Measurements from ENCODE around the gene TELO2.

The TELO2 gene

DNA sequence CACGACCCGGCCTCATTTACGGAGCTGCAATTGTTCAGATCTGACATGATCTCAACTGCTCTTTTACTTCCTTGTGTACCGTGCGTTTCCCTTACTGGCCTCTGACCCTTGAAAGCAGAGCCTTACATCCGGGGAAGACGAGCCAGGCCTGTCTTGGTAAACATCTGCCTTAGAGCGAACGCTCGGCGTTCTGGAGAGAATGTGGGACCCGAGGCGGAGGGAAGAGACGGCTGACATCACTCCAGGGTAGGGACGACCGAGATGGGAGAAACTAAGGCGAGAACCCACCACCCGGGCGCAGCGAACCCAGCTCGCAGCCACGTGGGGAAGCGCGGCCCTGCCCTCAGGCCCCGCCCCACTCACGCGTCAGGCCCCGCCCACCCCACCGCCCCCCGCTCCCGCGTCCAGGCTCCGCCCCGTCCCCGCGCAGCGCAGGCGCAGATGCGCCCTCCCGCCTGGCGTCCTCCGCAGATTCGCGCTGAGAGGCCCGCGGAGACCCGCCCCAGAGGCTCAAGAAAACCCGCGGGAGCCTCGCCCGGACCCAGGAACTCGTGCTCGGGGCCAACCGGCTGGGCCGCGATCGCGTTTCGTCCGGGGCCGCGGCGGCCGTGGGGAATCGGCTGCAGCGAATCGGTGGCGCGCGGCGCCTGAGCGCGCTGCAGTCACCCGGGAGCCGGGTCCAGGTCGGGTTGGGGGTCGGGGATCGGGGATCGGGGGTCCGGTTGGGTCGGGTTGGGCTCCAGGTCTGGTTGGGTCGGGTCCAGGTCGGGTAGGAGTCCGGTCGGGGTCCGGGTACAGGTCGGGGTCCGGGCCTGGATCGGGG lies at the start of gene TELO2:
Gene TELO2, plus strand, starts transcription at position 438 of the 823 bp plus-strand sequence. CDS start 922 bp downstream, outside the sequence.
- DNase-seq = peak in 1 of 2 experiments; percentile 71

DNA sequence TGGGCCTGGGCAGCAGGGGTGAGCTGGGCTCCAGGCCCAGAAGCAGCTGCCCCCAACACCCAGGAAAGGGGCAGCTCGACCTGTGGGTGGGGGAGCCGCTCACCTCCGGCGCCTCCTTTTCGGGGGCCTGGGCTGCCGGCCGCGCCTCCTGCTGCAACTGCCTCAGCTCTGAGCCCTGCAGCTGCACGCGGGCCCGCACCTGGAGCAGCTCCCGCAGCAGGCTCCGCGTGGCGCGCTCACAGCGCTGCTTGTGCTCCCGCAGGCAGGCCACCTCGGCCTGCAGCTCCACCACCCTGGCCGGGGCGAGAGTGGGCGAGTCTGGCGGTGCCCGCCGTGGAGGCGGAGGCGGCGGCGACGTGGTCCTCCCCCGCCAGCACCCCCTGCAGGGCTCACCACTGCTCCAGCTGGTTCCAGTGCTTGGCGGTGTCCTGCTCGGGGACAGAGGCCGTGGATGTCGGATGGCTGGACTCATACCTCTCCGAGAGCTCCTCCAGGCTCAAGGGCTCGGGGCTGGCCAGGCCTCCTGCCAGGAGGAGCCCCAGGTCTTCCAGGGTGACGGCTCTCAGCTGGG lies 49.7 kb upstream of the TELO2 start:
- no peak for DNase-seq

GRCh38 chr16:1443980-1444729 lies 49.0 kb upstream of the TELO2 start, which contains the start of gene CCDC154:
Gene CCDC154, minus strand, starts transcription at chr16:1444556. Its CDS starts 234 bp downstream, at chr16:1444322.
- DNase-seq = no peak

GRCh38 chr16:1444730-1445517 lies 48.2 kb upstream of the TELO2 start:
- no peak for DNase-seq

DNA sequence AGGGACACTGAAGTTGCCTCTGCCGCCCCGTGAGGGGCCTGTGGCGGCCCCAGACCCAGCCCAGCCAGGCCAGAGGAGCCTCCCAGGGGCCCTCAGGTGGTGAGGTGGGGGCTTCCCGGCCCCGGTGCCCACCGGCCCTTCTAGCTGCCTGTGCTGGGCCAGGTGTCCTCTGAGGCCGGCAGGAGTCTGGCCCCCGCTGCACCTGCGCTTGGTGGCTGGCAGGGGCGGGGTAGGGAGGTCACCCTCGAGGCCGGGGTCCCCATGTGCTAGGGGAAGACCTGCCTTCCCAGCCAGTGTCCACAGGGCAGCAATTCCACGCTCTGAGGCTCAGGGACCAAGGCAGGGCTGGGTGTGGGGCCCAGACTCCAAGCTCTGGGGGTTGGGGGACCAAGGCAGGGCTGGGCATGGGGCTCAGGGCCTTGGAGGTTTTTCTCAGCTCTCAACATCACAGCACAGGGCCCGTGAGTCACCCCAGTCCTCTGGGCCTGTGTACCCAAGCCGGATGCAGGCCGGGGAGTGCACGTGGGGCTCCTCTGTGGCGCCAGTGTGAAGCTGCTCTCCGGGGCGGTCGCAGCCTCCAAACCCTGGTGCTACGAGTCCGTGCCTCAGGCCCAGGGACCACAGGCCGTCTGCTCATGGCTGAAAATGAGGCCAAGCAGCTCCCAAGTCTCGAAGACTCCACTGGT lies 47.5 kb upstream of the TELO2 start:
- no peak for DNase-seq

DNA sequence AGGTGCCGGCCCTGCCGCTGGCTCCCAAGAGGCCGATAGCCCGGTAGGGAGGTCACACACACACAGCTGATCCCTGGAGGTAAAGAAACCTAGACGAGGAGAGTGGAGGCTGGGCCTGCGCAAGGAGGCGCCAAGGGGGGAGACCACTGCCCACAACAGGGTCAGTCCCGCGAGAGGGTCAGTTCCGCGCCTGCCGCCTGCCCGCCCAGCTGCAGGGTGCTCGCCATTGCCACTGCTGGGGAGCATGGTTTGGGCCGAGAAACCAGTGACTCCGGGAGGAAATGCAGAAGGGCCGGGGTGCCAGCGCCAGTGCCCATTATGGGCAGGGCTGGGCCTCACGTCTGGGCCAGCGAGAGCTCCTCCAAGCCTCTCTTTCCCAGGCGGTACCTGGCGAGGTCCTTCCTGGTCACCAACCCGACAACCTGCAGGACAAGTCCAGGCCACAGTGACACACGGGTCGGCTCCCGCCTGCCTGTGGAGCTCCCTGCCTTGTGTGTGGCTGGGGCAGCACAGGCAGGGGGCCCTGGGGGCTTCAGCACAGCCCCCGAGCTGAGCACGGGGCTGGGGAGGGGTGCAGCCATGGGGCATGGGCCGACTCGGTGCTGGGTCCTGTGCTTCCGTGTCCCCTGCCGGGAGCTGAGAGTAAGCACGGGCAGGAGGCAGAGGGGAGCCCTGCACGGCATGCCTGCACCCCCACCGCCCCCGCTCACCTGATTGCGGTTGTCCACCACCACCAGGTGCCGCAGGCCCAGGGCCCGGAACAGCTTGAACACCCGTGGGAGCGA lies 46.7 kb upstream of the TELO2 start:
- DNase-seq = no peak

DNA sequence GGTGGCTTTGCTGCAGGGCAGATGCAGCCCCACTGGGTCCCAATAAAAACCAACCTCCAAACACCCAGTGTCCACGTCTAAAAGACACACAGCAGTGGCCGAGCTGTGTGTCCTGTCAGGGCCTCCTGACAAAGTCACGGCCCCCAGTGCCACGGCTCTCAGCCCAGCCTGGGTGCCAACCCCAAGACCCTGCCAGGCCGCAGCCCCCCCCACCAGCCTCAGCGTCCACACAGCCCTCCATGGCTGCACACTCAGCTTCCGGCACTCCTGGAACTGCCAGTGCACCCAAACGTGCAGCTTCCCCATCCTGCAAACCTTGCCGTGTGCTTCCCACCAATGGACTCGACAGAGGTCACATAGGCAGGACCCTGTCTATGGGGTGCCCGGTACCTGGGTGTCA lies 45.2 kb upstream of the TELO2 start:
- no peak for DNase-seq

GRCh38 chr16:1448536-1449116 lies 44.5 kb upstream of the TELO2 start:
- no peak for DNase-seq

DNA sequence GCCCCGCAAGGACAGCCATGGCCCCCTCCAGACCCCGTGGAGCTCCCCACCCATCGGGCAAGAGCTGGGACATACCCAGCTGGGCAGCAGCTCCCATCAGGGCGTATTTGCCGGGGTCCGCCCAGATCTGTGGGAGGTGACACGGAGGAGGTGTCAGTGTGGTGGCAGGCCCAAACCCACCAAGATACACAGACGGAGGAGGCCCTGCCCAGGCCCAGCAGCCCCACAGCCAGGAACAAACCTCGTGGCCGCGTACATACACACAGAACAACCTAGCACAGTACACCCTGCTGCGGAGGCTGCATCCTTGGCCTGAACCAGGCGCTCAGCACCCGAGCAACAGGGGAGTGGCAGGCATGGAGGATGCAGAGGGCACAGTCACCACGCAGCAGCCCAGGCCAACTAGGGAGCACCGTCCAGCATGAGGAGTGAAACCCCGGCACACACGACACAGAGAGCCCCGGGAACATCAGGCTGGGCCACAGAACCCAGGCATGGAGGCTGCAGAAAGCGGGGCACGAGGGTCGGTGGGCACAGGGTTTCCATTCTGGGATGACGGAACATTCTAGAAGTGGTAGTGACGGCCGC lies 43.9 kb upstream of the TELO2 start:
- no peak for DNase-seq

DNA sequence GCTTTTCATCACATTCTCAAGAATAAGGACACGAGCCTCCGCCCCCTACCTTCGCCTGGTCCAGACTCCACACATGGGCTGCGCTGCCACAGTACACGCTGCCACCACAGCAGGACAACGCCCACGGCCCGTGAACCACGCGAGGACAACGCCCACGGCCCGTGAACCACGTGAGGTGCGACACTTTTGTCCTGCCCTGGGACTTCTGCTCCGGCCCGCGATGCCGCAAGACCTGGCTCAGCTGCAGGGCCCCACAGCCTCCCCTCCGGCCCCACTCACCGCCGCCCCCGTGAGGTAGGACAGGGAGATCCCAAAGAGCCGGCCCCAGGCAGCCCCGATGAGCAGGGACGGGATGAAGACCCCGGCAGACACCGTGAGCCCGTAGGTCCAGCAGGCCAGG lies 42.9 kb upstream of the TELO2 start:
- DNase-seq = no peak

DNA sequence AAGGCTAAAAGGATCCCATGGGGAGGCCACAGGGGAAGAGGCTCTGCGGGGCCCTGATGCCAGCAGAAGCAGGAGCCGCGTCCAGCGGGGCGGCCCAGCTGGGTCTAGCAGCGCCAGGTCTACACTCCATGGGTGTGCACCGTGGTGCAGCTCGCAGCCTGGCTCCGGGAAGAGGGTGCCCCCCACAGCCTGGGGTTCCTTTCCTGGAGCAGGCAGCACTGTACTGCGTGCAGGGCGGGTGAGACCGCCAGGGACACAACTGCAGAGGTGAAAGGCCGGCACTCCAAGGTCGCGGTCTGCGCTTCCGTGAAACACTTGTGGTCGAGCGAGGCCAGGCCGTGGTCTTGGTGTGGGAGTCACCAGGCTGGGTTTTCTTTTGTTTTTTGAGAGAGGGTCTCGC lies 42.3 kb upstream of the TELO2 start:
- no peak for DNase-seq

- no peak for DNase-seq
Measured at GRCh38 chr16:1451702-1452392, 41.3 kb upstream of the TELO2 start.

DNA sequence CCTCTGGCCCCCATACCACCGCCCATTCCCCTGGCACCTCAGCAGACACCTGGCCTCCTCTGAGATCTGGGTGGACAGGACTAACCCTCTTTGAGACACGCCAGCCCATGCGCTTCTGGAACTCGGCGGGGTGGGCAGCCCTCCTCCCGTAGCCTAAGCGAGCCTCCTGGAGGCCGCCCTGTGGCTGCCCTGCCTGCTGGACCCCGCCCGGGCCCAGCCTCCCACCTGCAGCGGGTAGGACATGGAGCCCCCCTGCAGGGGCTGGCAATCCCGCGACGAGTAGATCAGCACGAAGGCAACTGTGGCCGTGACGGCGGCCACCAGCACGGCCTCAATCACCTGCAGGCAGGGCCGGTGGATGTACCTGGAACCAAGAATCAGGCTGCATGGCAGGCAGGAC lies 40.6 kb upstream of the TELO2 start:
- no peak for DNase-seq

- no peak for DNase-seq
Measured at GRCh38 chr16:1453316-1453715, 39.8 kb upstream of the TELO2 start.

DNA sequence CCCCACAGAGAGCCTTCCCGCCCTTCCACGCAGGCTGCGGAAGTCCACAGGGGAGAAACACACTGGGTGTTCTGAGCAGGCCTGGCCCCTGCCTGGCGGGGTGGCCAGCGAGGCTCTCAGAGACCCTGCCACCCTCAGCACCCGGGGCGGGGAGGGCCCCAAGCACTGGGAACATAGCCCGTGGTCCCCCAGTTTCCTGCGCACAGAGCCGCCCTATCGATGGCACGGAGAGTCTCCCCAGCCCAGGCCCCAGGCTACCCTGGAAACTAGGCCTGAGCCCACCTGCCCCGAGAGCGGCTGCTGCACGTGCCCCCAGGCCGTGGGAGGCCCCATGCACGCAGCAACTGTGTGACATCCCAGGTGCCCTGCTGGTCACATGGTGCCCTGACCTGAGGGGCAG lies 38.6 kb upstream of the TELO2 start:
- DNase-seq = no peak

GRCh38 chr16:1455190-1456171 lies 37.7 kb upstream of the TELO2 start:
- no peak for DNase-seq

- no peak for DNase-seq
Measured at GRCh38 chr16:1456951-1457350, 36.2 kb upstream of the TELO2 start.

- no peak for DNase-seq
Measured at GRCh38 chr16:1457489-1458245, 35.5 kb upstream of the TELO2 start.

Data from NCI-H526 (cell line).